AG04449 (cell line): ENCODE measurements around the gene SLC12A5.

Source experiments
- CTCF ChIA-PET: fragments of 350-600 bp; formaldehyde crosslinking; extraction: SDS; loops from one replicate; lab custom pipeline; 2021; ENCODE audit warnings: antibody characterized with exemption; lab: Yijun Ruan, JAX
- POLR2A ChIA-PET: fragments of 400-600, 350-600 bp; formaldehyde crosslinking; extraction: SDS; loops from one replicate; lab custom pipeline; 2020; ENCODE audit warnings: antibody characterized with exemption, inconsistent platforms; lab: Yijun Ruan, JAX
- DNase-seq: peaks from one replicate; pipeline ENCODE4 v3.0.0-alpha.2; 2010; ENCODE audit warnings: low read depth, low spot score
- H3K4me3 ChIP-seq: 2 replicates; pipeline ENCODE4 v1.5.1; 2011; ENCODE audit warnings: low read depth, mild to moderate bottlenecking, control low read depth, low read length
- CTCF ChIP-seq: IDR thresholded peaks from one replicate; pipeline ENCODE4 v1.5.1; 2011; ENCODE audit warnings: mild to moderate bottlenecking, moderate library complexity, low read length, control low read depth, inconsistent platforms; ENCODE audit not compliant: insufficient read depth; ENCODE audit errors: missing control alignments

Gene SLC12A5

GRCh38 chr20:46014517-46015396 is 14.3 kb upstream of the SLC12A5 start:
- POLR2A ChIA-PET, result no interaction called here
- no peak for TF ChIP-seq CTCF
- H3K4me3 ChIP-seq, result no peak overlapping the region
- CTCF ChIA-PET, result interaction anchor here (0.7 to 5.1 kb wide), 43 partner anchors 9 to 423 kb away, joined by 3 to 51 read pairs (median 5); partner anchors contain the start of genes SLC12A5 and ZNF335
- no peak for DNase-seq

- ChIA-PET POLR2A (no interaction called here), CTCF (interaction anchor here (0.7 to 1.6 kb wide), 4 partner anchors 11 to 332 kb away, joined by 3 to 6 read pairs (median 4); partner anchors contain the start of gene SLC12A5)
- no peak for DNase-seq
- H3K4me3 ChIP-seq, result no peak overlapping the region
- no peak for TF ChIP-seq CTCF
Observed at GRCh38 chr20:46017272-46017671, 11.7 kb upstream of the SLC12A5 start.

- DNase-seq, result no peak
- TF ChIP-seq CTCF, result no peak
- no peak overlapping the region for H3K4me3 ChIP-seq
- CTCF ChIA-PET, result interaction anchor here (1.0 to 1.6 kb wide), 4 partner anchors 10 to 331 kb away, joined by 3 to 6 read pairs (median 3); partner anchors contain the start of gene SLC12A5
- POLR2A ChIA-PET, result no interaction called here
Observed at GRCh38 chr20:46018112-46018511, 10.9 kb upstream of the SLC12A5 start.

- no peak for DNase-seq
- TF ChIP-seq CTCF, result no peak
- ChIA-PET CTCF (interaction anchor here (1.0 to 1.2 kb wide), 2 partner anchors 33 to 248 kb away, joined by 3 read pairs; no protein-coding TSS in a partner anchor), POLR2A (no interaction called here)
- no peak overlapping the region for H3K4me3 ChIP-seq
Observed at GRCh38 chr20:46018611-46019010, 10.4 kb upstream of the SLC12A5 start.

GRCh38 chr20:46020555-46020954 is 8.5 kb upstream of the SLC12A5 start:
- CTCF ChIA-PET, result interaction anchor here (1.0 to 1.3 kb wide), 2 partner anchors 9 to 34 kb away, joined by 3 read pairs; no protein-coding TSS in a partner anchor
- no peak for TF ChIP-seq CTCF
- no peak for DNase-seq
- POLR2A ChIA-PET, result no interaction called here
- H3K4me3 ChIP-seq, result no peak overlapping the region
